IPS-15b (cell line): ENCODE results near the gene ZBTB48.

Experiments used
- H3K27me3 ChIP-seq: one replicate; pipeline ENCODE4 v1.6.1; 2013; ENCODE audit warnings: low read length; ENCODE audit not compliant: control insufficient read depth, insufficient read depth
- H3K36me3 ChIP-seq: one replicate; pipeline ENCODE4 v1.6.1; 2013; ENCODE audit warnings: low read length; ENCODE audit not compliant: control insufficient read depth, insufficient read depth
- H3K4me1 ChIP-seq: one replicate; pipeline ENCODE4 v1.6.1; 2013; ENCODE audit warnings: mild to moderate bottlenecking, low read length; ENCODE audit not compliant: control insufficient read depth, insufficient read depth
- H3K4me3 ChIP-seq: one replicate; pipeline ENCODE4 v1.5.1; 2013; ENCODE audit warnings: low read depth, low read length
- H3K9ac ChIP-seq: one replicate; pipeline ENCODE4 v1.6.1; 2013; ENCODE audit warnings: low read depth, mild to moderate bottlenecking, low read length
- H3K9me3 ChIP-seq: one replicate; pipeline ENCODE4 v1.6.1; 2013; ENCODE audit warnings: mild to moderate bottlenecking, low read length; ENCODE audit not compliant: control insufficient read depth, insufficient read depth

The ZBTB48 gene

DNA sequence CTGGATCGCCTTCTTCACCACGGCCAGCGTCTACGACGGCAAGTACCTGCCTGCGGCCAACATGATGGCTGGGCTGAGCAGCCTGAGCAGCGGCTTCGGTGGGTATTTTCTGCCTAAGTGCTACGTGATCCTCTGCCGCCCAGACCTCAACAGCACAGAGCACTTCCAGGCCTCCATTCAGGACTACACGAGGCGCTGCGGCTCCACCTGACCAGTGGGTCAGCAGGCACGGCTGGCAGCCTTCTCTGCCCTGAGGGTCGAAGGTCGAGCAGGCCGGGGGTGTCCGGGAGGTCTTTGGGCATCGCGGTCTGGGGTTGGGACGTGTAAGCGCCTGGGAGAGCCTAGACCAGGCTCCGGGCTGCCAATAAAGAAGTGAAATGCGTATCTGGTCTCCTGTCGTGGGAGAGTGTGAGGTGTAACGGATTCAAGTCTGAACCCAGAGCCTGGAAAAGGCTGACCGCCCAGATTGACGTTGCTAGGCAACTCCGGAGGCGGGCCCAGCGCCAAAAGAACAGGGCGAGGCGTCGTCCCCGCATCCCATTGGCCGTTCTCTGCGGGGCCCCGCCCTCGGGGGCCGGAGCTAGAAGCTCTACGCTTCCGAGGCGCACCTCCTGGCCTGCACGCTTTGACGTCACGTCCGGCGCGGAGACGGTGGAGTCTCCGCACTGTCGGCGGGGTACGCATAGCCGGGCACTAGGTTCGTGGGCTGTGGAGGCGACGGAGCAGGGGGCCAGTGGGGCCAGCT is at the start of gene ZBTB48:
ZBTB48 (plus strand) TSS at position 621 of the 745 bp plus-strand sequence. CDS start 616 bp downstream, outside the sequence.
- H3K27me3 ChIP-seq, result no peaks in the 10 kb centered on the region
- H3K9me3 ChIP-seq, result no peaks in the 10 kb centered on the region
- H3K36me3 ChIP-seq, result no peaks in the 10 kb centered on the region
- H3K4me1 ChIP-seq, result peaks cover 4% of the 10 kb centered on the region
- H3K4me3 ChIP-seq, result peak within 1 kb of the TSS; percentile 72
- peak within 1 kb of the TSS; percentile 9 for H3K9ac ChIP-seq

DNA sequence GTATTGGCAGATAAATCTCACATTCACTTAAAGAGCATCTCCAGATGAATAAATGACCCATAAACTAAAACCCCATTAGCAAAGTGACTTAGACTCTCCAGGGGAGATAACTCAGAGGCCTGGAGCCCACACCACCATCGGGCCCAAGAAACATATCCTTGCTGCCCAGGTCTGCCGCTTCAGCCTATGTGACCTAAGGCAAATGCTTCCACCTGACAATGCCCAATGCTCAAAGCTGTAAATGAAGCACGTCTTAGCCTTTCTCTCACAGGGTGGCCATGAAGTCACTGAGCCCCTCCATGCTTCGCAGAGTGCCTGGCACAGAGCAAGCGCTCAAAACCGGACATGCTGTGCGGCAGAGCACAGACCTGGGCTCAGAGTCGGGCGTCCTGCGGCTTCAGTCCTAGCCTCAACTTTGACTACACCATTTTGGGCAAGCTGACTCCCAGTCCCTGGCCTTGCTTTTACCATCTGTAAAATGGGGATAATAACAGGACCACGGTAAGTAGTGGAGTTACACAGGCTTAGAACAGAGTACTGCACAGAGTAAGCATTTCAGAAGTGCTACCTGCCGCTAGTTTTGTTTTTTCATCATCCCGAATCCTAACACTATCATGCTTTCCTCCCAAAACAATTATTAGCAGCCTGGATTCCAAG is 49.2 kb upstream of the ZBTB48 start:
- Histone ChIP-seq H3K36me3 (peaks cover 56% of the 10 kb centered on the region), H3K4me1 (no peaks in the 10 kb centered on the region), H3K27me3 (no peaks in the 10 kb centered on the region), H3K9ac (no peak overlapping the region), H3K4me3 (no peak overlapping the region), H3K9me3 (no peaks in the 10 kb centered on the region)

DNA sequence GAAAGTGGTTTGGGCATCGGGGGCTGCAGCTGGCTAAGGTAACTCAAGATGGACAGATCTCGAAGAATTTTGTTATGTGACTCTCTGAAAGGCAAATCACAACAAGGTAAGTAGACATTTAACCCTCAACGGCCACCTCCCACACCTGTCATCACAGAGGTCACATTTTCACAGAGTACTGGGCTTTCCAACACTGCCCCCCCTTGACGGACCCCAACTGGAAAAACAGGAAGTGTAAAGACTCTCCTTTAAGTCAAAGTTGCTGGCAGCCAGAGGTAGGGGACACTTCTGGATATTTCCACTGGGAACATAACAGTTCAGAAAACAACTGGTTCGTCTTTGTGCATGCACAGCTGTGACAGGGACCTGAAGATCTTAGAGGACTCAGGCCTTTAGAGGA is 47.8 kb upstream of the ZBTB48 start:
- H3K36me3 ChIP-seq, result peaks cover 48% of the 10 kb centered on the region
- H3K4me1 ChIP-seq, result no peaks in the 10 kb centered on the region
- no peaks in the 10 kb centered on the region for H3K27me3 ChIP-seq
- H3K9me3 ChIP-seq, result no peaks in the 10 kb centered on the region
- no peak overlapping the region for H3K4me3 ChIP-seq
- H3K9ac ChIP-seq, result no peak overlapping the region

DNA sequence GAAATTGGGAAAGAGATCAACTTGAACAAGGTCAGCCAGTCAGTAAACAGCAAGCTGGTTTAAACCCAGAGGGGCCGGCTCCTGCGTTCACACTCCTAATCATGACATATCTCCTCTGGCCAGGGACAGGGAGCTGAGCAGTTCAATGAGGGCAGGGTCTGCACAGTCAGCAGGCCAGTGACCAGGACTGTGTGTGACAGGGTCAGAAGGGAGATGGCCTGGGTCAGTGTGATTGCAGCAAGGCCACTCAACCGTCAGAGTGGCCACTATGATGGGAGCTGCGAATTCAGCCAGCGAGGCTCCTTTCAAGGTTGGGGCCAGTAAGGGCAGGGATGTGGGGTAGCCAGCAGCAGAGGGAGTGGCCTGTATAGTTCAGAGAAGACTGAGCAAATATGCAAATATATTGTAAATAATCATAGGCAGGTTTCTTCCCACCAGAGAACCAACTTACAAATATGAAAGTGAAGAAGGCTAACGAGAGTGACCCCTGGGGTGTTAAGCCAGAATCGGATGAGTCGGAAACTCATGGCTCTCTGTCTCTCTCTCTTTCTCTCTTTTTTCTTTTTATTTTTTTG is 45.5 kb upstream of the ZBTB48 start:
- no peaks in the 10 kb centered on the region for H3K4me1 ChIP-seq
- H3K36me3 ChIP-seq, result peaks cover 40% of the 10 kb centered on the region

DNA sequence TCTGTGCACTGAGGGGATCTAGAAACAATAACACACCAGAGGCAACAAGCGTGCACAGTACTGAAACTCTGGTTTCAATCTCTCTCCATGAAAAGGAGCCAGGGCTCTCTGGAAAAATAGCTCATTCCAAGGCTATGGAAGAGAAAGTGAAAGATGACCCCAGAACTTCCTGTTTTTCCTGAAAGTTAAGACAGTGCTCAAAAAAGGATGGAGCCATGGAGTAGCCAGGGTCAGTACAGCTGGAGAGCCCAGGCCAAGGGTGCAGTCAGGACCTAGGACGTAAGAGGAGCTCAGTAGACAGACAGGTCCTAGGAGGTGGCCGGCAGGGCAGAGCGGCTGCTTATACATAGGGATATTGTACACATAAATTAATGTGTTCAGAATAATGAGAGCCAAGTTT is 44.6 kb upstream of the ZBTB48 start:
- Histone ChIP-seq H3K4me3 (no peak overlapping the region), H3K9me3 (no peaks in the 10 kb centered on the region), H3K27me3 (no peaks in the 10 kb centered on the region), H3K4me1 (no peaks in the 10 kb centered on the region), H3K36me3 (peaks cover 40% of the 10 kb centered on the region), H3K9ac (no peak overlapping the region)

More for the DNA sequence above, 45.5 kb upstream of the ZBTB48 start:
- no peak overlapping the region for H3K4me3 ChIP-seq
- no peaks in the 10 kb centered on the region for H3K9me3 ChIP-seq
- no peaks in the 10 kb centered on the region for H3K27me3 ChIP-seq
- H3K9ac ChIP-seq, result no peak overlapping the region

DNA sequence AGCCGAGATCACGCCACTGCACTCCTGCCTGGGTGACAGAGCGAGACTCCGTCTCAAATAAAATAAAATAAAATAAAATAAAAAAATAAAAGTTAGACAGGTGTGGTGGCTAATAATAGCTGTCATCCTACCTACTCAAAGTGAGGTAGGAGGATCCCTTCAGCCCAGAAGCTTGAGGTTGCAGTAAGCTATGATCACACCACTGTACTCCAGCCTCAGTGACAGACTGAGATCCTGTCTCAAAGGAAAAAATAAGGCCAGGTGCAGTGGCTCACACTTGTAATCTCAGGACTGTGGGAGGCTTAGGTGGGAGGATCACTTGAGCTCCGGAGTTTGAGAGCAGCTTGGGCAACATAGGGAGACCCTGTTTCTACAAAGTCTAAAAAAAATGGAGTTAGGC is 43.5 kb upstream of the ZBTB48 start:
- H3K4me1 ChIP-seq, result no peaks in the 10 kb centered on the region
- no peaks in the 10 kb centered on the region for H3K27me3 ChIP-seq
- H3K9ac ChIP-seq, result no peak overlapping the region
- H3K4me3 ChIP-seq, result no peak overlapping the region
- H3K36me3 ChIP-seq, result peaks cover 45% of the 10 kb centered on the region
- H3K9me3 ChIP-seq, result no peaks in the 10 kb centered on the region

DNA sequence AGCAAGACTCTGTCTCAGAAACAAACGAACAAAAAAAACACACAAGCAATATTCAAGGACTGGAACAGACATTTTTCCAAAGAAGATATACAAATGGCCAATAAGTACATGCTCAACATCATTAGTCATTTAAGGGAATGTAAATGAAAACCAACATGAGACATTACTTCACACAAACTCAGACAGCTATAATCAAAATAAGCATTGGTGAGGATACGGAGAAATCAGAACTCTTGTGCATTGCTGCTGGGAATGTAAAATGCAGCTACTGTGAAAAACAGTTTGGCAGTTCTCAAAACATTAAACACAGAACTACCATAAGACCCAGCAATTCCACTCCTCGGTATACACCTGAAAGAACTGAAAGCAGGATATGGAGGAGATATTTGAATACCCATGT is 40.8 kb upstream of the ZBTB48 start:
- no peaks in the 10 kb centered on the region for H3K4me1 ChIP-seq
- no peaks in the 10 kb centered on the region for H3K9me3 ChIP-seq
- no peak overlapping the region for H3K9ac ChIP-seq
- no peak overlapping the region for H3K4me3 ChIP-seq
- H3K27me3 ChIP-seq, result no peaks in the 10 kb centered on the region
- peaks cover 32% of the 10 kb centered on the region for H3K36me3 ChIP-seq

DNA sequence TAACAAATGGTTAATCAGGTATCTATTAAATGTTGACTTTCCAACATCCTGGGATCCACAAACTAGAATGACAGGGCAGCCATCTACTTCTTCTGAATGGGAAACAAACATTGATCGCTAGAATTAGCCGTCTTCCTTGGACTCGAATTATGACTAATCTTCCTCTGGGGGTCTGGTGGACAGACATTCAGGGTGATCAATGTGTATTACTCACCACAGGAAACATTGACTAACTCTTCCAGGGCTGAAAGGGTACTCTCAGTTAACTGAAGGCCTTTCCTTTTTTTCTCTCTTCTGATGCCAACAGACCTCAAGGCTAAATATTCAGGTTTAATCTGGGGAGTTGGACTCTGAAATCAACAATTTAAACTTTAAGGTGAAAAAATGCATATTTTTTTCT is 35.0 kb upstream of the ZBTB48 start:
- Histone ChIP-seq H3K36me3 (peaks cover 50% of the 10 kb centered on the region), H3K27me3 (no peaks in the 10 kb centered on the region), H3K9me3 (no peaks in the 10 kb centered on the region), H3K4me1 (no peaks in the 10 kb centered on the region), H3K9ac (no peak overlapping the region), H3K4me3 (no peak overlapping the region)

DNA sequence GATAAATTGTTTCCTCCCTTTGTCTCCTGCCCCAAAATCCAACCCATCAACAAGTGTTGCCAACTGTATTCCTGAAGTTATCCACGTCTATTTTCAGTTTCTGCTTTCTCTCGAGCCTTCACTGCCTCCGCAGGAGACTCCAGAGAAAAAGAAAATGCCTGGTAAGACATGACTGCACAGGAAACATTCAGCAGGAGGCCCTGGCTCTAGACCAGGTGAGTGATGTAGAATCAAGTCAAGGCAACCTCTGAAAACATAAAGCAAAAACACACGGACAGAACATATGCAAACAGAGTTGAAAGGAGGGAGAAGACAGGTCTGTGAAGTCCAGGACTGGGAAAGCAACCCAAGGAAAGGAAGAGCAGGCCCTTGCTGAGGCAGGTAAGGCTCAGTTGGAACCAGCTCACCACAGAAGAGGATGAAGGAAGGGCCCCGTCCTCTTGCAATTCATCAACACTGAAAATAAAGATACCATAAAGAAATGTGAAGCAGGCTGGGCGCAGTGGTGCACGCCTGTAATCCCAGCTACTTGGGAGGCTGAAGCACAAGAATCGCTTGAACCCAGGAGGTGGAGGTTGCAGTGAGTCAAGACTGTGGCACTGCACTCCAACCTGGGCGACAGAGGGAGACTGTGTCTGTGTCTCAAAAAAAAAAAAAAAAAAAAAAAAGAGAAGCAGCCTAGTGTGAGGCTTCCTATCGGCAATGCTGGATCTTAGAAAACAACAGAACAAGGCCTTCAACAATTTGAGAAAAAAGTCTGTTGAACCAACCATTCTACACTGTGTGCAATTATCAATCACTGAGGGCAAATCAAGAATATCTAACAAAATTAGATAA is 34.3 kb upstream of the ZBTB48 start:
- H3K9ac ChIP-seq, result no peak overlapping the region
- H3K4me1 ChIP-seq, result no peaks in the 10 kb centered on the region
- H3K36me3 ChIP-seq, result peaks cover 48% of the 10 kb centered on the region
- H3K4me3 ChIP-seq, result no peak overlapping the region
- no peaks in the 10 kb centered on the region for H3K27me3 ChIP-seq
- H3K9me3 ChIP-seq, result no peaks in the 10 kb centered on the region

DNA sequence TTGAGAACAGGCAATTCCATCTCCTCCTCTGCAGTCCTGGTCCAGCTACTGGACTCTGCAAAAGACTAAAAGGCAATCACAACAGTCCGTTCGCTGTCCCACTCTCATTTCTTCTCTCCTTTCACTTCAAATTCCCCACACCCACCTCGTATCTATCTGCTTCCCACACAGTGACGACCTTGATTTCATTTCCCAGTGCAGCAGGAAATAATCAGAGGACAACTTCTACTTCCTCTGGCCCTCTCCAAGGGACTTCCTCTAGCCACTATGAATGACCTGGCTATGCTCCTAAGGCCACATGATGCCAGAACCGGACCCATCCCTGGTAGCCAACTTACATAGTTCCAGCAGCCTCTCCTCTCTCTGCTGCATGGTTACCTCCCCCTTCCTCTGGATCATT is 33.5 kb upstream of the ZBTB48 start:
- Histone ChIP-seq H3K27me3 (no peaks in the 10 kb centered on the region), H3K36me3 (peaks cover 44% of the 10 kb centered on the region), H3K4me1 (no peaks in the 10 kb centered on the region)

DNA sequence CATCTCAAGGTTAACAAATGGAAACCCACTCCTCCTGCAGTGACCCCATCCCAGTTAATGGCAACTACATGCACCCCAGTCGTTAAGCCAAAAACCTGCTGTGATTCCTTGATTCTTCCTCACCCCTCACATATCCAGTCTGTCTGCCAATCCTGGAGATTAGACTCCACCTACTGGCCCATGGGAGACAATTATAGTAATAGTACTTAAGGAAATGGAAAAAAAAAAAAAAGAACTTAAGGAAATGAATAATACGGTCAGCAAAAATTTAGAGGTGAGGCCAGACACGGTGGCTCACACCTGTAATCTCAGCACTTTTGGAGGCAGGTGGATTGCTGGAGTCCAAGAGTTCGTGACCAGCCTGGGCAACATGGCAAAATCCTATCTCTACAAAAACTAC is 32.5 kb upstream of the ZBTB48 start:
- H3K36me3 ChIP-seq, result peaks cover 42% of the 10 kb centered on the region
- no peak overlapping the region for H3K9ac ChIP-seq
- H3K27me3 ChIP-seq, result no peaks in the 10 kb centered on the region
- H3K9me3 ChIP-seq, result no peaks in the 10 kb centered on the region
- H3K4me1 ChIP-seq, result no peaks in the 10 kb centered on the region
- H3K4me3 ChIP-seq, result no peak overlapping the region

More for the DNA sequence above, 33.5 kb upstream of the ZBTB48 start:
- Histone ChIP-seq H3K4me3 (no peak overlapping the region), H3K9ac (no peak overlapping the region), H3K9me3 (no peaks in the 10 kb centered on the region)
